HCT116 (cell line): ENCODE measurements around the gene SDF4. TPM values are rescaled to one million over a fixed set of nuclear protein-coding genes. Genes with fewer than 3 reads are reported as not detected.

ENCODE experiments used
- ATAC-seq: fragments of 200-7000 bp; cut with Tn5 transposase; 2 replicates; pipeline ENCODE4 v1.9.1; 2020; ENCODE audit warnings: mild to moderate bottlenecking, moderate library complexity
- BruUV-seq: library from RNA; stranded (reverse); fragments of 400-500 nt; replicated peaks from 2 replicates; lab custom pipeline; 2021; lab: Mats Ljungman, UMichigan
- CTCF ChIA-PET: fragments of 300-600 bp; sonication (Branson Sonifier 250); formaldehyde crosslinking; loops from one replicate; lab custom pipeline; 2021; ENCODE audit warnings: antibody characterized with exemption; lab: Charles Lee
- POLR2A ChIA-PET: fragments of 300-600, 350-600 bp; sonication (Branson Sonifier 250); formaldehyde crosslinking; loops from one replicate; lab custom pipeline; 2021; ENCODE audit warnings: antibody characterized with exemption; lab: Charles Lee
- RAD21 ChIA-PET, 2 experiments: fragments of 300-600 bp; sonication (Branson Sonifier 250); formaldehyde crosslinking; loops; one replicate each; lab custom pipeline; 2023; ENCODE audit warnings: low total read pairs in 2 of 2; ENCODE audit not compliant: uncharacterized antibody in 2 of 2, unreplicated experiment in 2 of 2, low non-redundant PET in 1 of 2; lab: Charles Lee
- DNase-seq: peaks from one replicate; pipeline ENCODE4 v3.0.0-alpha.2; 2010; ENCODE audit warnings: low read depth, low spot score
- H2AFZ ChIP-seq: fragments of 200-600 bp; shearing (Covaris generic), sonication (generic); 2 replicates; pipeline ENCODE4 v1.6.1; 2017; ENCODE audit warnings: low read depth, mixed run types, mixed read lengths, antibody characterized with exemption, low read length; ENCODE audit not compliant: poor library complexity, severe bottlenecking
- H3K27ac ChIP-seq: 2 replicates; pipeline ENCODE4 v1.5.1; 2012; ENCODE audit warnings: low read depth, low read length
- H3K27me3 ChIP-seq: fragments of 200-600 bp; sonication (generic); 2 replicates; pipeline ENCODE4 v1.6.1; 2016; ENCODE audit warnings: mixed run types, low read length, mixed read lengths; ENCODE audit not compliant: insufficient read depth
- H3K36me3 ChIP-seq, 2 experiments: fragments of 200-500 bp in 1 of 2; fragments of 200-600 bp in 1 of 2; sonication (Bioruptor generic) in 1 of 2; sonication (generic) in 1 of 2; 2 replicates each; pipeline versions ENCODE4 v1.5.1 to v1.6.1; 2014 to 2016; ENCODE audit warnings: low read length in 2 of 2, inconsistent platforms in 1 of 2, mixed read lengths in 1 of 2, mixed run types in 1 of 2; ENCODE audit not compliant: insufficient read depth in 2 of 2, control insufficient read depth in 1 of 2
- H3K4me1 ChIP-seq, 2 experiments: fragments of 200-600 bp in 1 of 2; sonication (generic) in 1 of 2; 2 replicates each; pipeline versions ENCODE4 v1.5.1 to v1.6.1; 2012 to 2017; ENCODE audit warnings: low read length in 2 of 2, inconsistent platforms in 1 of 2, mild to moderate bottlenecking in 1 of 2, mixed read lengths in 1 of 2, mixed run types in 1 of 2, moderate library complexity in 1 of 2; ENCODE audit not compliant: insufficient read depth in 2 of 2, control insufficient read depth in 1 of 2
- H3K4me2 ChIP-seq: fragments of 200-600 bp; sonication (generic); 2 replicates; pipeline ENCODE4 v1.6.1; 2017; ENCODE audit warnings: mixed run types, low read length, mixed read lengths
- H3K4me3 ChIP-seq, 2 experiments: fragments of 200-600 bp in 1 of 2; sonication (generic) in 1 of 2; replicated peaks in 1 of 2; 2 replicates each; pipeline ENCODE4 v1.5.1; 2011 to 2016; ENCODE audit warnings: low read length in 2 of 2, control low read depth in 1 of 2, low read depth in 1 of 2, mild to moderate bottlenecking in 1 of 2, mixed read lengths in 1 of 2, mixed run types in 1 of 2
- H3K79me2 ChIP-seq: fragments of 200-600 bp; sonication (generic); 2 replicates; pipeline ENCODE4 v1.6.1; 2017; ENCODE audit warnings: mild to moderate bottlenecking, mixed run types, low read length, moderate library complexity, mixed read lengths; ENCODE audit not compliant: insufficient read depth
- H3K9ac ChIP-seq: fragments of 200-600 bp; sonication (generic); 2 replicates; pipeline ENCODE4 v1.6.1; 2016; ENCODE audit warnings: low read length, mixed read lengths
- H3K9me2 ChIP-seq: fragments of 200-600 bp; sonication (generic), shearing (Covaris generic); 2 replicates; pipeline ENCODE4 v1.6.1; 2017; ENCODE audit warnings: mixed run types, mild to moderate bottlenecking, moderate library complexity; ENCODE audit not compliant: insufficient read depth
- H3K9me3 ChIP-seq, 2 experiments: fragments of 200-500 bp in 1 of 2; fragments of 200-600 bp in 1 of 2; sonication (Bioruptor generic) in 1 of 2; sonication (generic) in 1 of 2; 2 replicates each; pipeline ENCODE4 v1.6.1; 2014 to 2017; ENCODE audit warnings: low read length in 2 of 2, mixed read lengths in 2 of 2, inconsistent platforms in 1 of 2, low read depth in 1 of 2, mild to moderate bottlenecking in 1 of 2, mixed run types in 1 of 2, moderate library complexity in 1 of 2; ENCODE audit not compliant: control insufficient read depth in 1 of 2, insufficient read depth in 1 of 2
- H4K20me1 ChIP-seq: fragments of 200-600 bp; sonication (generic), shearing (Covaris generic); 2 replicates; pipeline ENCODE4 v1.6.1; 2017; ENCODE audit warnings: mixed run types, mild to moderate bottlenecking, moderate library complexity; ENCODE audit not compliant: insufficient read depth
- CEBPB ChIP-seq: IDR thresholded peaks from 2 replicates; pipeline ENCODE4 v1.6.1; 2012; ENCODE audit warnings: low read depth
- EZH2phosphoT487 ChIP-seq: fragments of 200-600 bp; IDR thresholded peaks from 2 replicates; pipeline ENCODE4 v1.6.1; 2018; ENCODE audit warnings: antibody characterized with exemption, borderline replicate concordance
- FOSL1 ChIP-seq: IDR thresholded peaks from 2 replicates; pipeline ENCODE4 v1.6.1; 2012; ENCODE audit warnings: low read depth
- JUND ChIP-seq: IDR thresholded peaks from 2 replicates; pipeline ENCODE4 v1.6.1; 2012
- MAX ChIP-seq: IDR thresholded peaks from 2 replicates; pipeline ENCODE4 v1.6.1; 2012
- POLR2A ChIP-seq: IDR thresholded peaks from 2 replicates; pipeline ENCODE4 v1.7.0; 2011; ENCODE audit warnings: borderline replicate concordance; ENCODE audit not compliant: insufficient read depth, insufficient read length; ENCODE audit errors: extremely low read depth
- POLR2AphosphoS5 ChIP-seq: IDR thresholded peaks from 2 replicates; pipeline ENCODE4 v1.6.1; 2011; ENCODE audit warnings: mild to moderate bottlenecking, low read depth, low read length, moderate library complexity
- REST ChIP-seq: IDR thresholded peaks from 2 replicates; pipeline ENCODE4 v1.6.1; 2012; ENCODE audit warnings: low read depth
- TCF7L2 ChIP-seq: IDR thresholded peaks from 2 replicates; pipeline ENCODE4 v1.7.0; 2011; ENCODE audit warnings: borderline replicate concordance, inconsistent platforms; ENCODE audit not compliant: insufficient read depth, insufficient read length; ENCODE audit errors: extremely low read depth
- ZFX ChIP-seq: fragments of 450-650 bp; IDR thresholded peaks from 2 replicates; pipeline ENCODE4 v1.6.1; 2017
- intact Hi-C: fragments of 100-400 bp; cut with micrococcal nuclease; formaldehyde crosslinking; loops from 2 replicates; pipeline ENCODE4 v1.10.0; 2022
- total RNA-seq: library from RNA; stranded (reverse); gene quantifications from one replicate; pipeline ENCODE4 v1.2.1, GENCODE V29; 2021; ENCODE audit not compliant: unreplicated experiment
- TF ChIP-seq, protein P1 (sequence below): IDR thresholded peaks from 2 replicates; pipeline ENCODE4 v1.6.1; 2011; ENCODE audit warnings: mild to moderate bottlenecking, low read length, moderate library complexity; ENCODE audit not compliant: insufficient replicate concordance; ENCODE audit errors: extremely low read depth

The SDF4 gene
- total RNA-seq, 1 experiment from 2014 or later: 133 TPM

GRCh38 chr1:1273209-1273511 lies 41.4 kb upstream of the SDF4 start:
- Histone ChIP-seq H3K9me2 (no peaks in the 10 kb centered on the region), H3K9ac (peak overlapping the region; percentile 95), H3K4me2 (peak overlapping the region; percentile 93), H3K36me3 (peaks cover 0 to 4% of the 10 kb centered on the region in 2 experiments; a peak in 1 of 4 replicates), H4K20me1 (no peaks in the 10 kb centered on the region), H3K4me3 (peak overlapping the region; percentile 87 to 95), H3K4me1 (peaks cover 15 to 34% of the 10 kb centered on the region in 2 experiments; a peak in 3 of 4 replicates), H3K9me3 (no peaks in the 10 kb centered on the region), H2AFZ (no peak overlapping the region), H3K79me2 (peaks cover 48% of the 10 kb centered on the region), H3K27me3 (no peaks in the 10 kb centered on the region), H3K27ac (peak overlapping the region; percentile 94)
- ATAC-seq (peak; percentile 1), DNase-seq (no peak)
- RAD21 ChIA-PET: interaction anchor here in 1 of 2 experiments (0.6 to 1.0 kb wide), 3 partner anchors 18 to 201 kb away, joined by 3 to 4 read pairs (median 3); no protein-coding TSS in a partner anchor
- intact Hi-C loops: no loop called here
- TF ChIP-seq REST (no peak), ZFX (no peak), CEBPB (no peak), MAX (no peak), EZH2phosphoT487 (no peak), POLR2AphosphoS5 (no peak), FOSL1 (no peak), JUND (no peak), POLR2A (no peak), TCF7L2 (no peak)
- TF ChIP-seq, protein P1, sequence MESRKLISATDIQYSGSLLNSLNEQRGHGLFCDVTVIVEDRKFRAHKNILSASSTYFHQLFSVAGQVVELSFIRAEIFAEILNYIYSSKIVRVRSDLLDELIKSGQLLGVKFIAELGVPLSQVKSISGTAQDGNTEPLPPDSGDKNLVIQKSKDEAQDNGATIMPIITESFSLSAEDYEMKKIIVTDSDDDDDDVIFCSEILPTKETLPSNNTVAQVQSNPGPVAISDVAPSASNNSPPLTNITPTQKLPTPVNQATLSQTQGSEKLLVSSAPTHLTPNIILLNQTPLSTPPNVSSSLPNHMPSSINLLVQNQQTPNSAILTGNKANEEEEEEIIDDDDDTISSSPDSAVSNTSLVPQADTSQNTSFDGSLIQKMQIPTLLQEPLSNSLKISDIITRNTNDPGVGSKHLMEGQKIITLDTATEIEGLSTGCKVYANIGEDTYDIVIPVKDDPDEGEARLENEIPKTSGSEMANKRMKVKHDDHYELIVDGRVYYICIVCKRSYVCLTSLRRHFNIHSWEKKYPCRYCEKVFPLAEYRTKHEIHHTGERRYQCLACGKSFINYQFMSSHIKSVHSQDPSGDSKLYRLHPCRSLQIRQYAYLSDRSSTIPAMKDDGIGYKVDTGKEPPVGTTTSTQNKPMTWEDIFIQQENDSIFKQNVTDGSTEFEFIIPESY: no peak
- CTCF ChIA-PET: no interaction called here
- POLR2A ChIA-PET: interaction anchor here (0.6 to 1.2 kb wide), 3 partner anchors 10 to 260 kb away, joined by 4 to 5 read pairs (median 4); partner anchors contain the start of gene ISG15
- BruUV-seq: no TSS peak
